OCI-LY1 (cell line): ENCODE data around the gene FBXO10.
"Not testable (repeated sequence)": the region's sequence is repeated elsewhere in the genome, so short reads cannot be mapped to it uniquely, and the experiment has no call there.

Source experiments
- H2AFZ ChIP-seq: fragments of 200-600 bp; sonication (generic), shearing (Covaris generic); 2 replicates; pipeline ENCODE4 v1.6.0; 2014; ENCODE audit warnings: antibody characterized with exemption, mild to moderate bottlenecking, low read length
- H3F3A ChIP-seq: fragments of 200-600 bp; sonication (generic), shearing (Covaris generic); 2 replicates; pipeline ENCODE4 v1.6.0; 2014; ENCODE audit warnings: mild to moderate bottlenecking, antibody characterized with exemption, low read length, moderate library complexity; ENCODE audit not compliant: insufficient read depth
- H3K27ac ChIP-seq: fragments of 200-600 bp; sonication (generic); 2 replicates; pipeline ENCODE4 v1.5.1; 2014; ENCODE audit warnings: low read length, mixed run types, mild to moderate bottlenecking, low read depth; ENCODE audit not compliant: poor library complexity, severe bottlenecking
- H3K27me3 ChIP-seq: fragments of 200-600 bp; sonication (generic); 2 replicates; pipeline ENCODE4 v1.6.0; 2014; ENCODE audit warnings: antibody characterized with exemption, mild to moderate bottlenecking, low read length, moderate library complexity; ENCODE audit not compliant: insufficient read depth
- H3K36me3 ChIP-seq: fragments of 200-600 bp; sonication (generic); 2 replicates; pipeline ENCODE4 v1.6.1; 2014; ENCODE audit warnings: mild to moderate bottlenecking, antibody characterized with exemption, low read length, moderate library complexity, mixed read lengths; ENCODE audit not compliant: insufficient read depth
- H3K4me1 ChIP-seq: fragments of 200-600 bp; sonication (generic); 2 replicates; pipeline ENCODE4 v1.5.1; 2014; ENCODE audit warnings: mild to moderate bottlenecking, low read length, moderate library complexity; ENCODE audit not compliant: insufficient read depth, severe bottlenecking
- H3K4me2 ChIP-seq: fragments of 200-600 bp; sonication (generic), shearing (Covaris generic); 2 replicates; pipeline ENCODE4 v1.6.1; 2014; ENCODE audit warnings: low read length
- H3K4me3 ChIP-seq: fragments of 200-600 bp; sonication (generic); 2 replicates; pipeline ENCODE4 v1.5.1; 2014; ENCODE audit warnings: low read length, low read depth, mild to moderate bottlenecking, mixed read lengths; ENCODE audit not compliant: poor library complexity, severe bottlenecking
- H3K79me2 ChIP-seq: fragments of 200-600 bp; shearing (Covaris generic); 2 replicates; pipeline ENCODE4 v1.6.1; 2016; ENCODE audit warnings: mixed run types, low read length, mixed read lengths; ENCODE audit not compliant: insufficient read depth
- H3K9ac ChIP-seq: fragments of 200-600 bp; sonication (generic), shearing (Covaris generic); 2 replicates; pipeline ENCODE4 v1.6.1; 2014; ENCODE audit warnings: mild to moderate bottlenecking, low read length, mixed read lengths
- H3K9me2 ChIP-seq: fragments of 200-600 bp; sonication (generic), shearing (Covaris generic); 2 replicates; pipeline ENCODE4 v1.6.1; 2014; ENCODE audit warnings: low read depth, mild to moderate bottlenecking, low read length, mixed read lengths
- H3K9me3 ChIP-seq: fragments of 200-600 bp; shearing (Covaris generic); 2 replicates; pipeline ENCODE4 v1.6.1; 2014; ENCODE audit warnings: low read length, mixed read lengths
- H4K20me1 ChIP-seq: fragments of 200-600 bp; sonication (generic), shearing (Covaris generic); 2 replicates; pipeline ENCODE4 v1.6.0; 2016; ENCODE audit warnings: mild to moderate bottlenecking, low read length; ENCODE audit not compliant: insufficient read depth
- EZH2 ChIP-seq: fragments of 200-600 bp; sonication (generic), shearing (Covaris generic); IDR thresholded peaks from 2 replicates; pipeline ENCODE4 v1.8.0; 2017; ENCODE audit warnings: borderline replicate concordance, mixed run types, mild to moderate bottlenecking, antibody characterized with exemption, low read length, moderate library complexity, mixed read lengths
- TF ChIP-seq, protein P1 (sequence below): fragments of 200-600 bp; sonication (generic), shearing (Covaris generic); IDR thresholded peaks from 2 replicates; pipeline ENCODE4 v1.5.1; 2017; ENCODE audit warnings: mild to moderate bottlenecking, antibody characterized with exemption, low read length, moderate library complexity, mixed read lengths

Gene FBXO10

DNA sequence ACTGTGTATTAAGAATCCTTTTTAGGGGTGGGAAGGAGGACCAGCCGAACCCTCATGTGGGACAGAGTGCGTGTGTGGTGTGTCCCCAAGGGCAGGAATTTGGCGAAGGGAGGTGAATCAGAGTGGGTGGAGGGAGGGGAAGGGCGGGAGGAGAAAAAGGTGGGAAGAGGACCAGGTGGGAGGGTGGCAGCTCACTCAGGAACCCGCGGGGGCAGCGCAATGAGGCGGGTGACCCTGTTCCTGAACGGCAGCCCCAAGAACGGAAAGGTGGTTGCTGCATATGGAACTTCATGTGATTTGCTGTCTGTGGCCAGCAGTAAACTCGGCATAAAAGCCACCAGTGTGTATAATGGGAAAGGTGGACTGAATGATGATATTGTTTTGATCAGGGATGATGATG lies 99.2 kb downstream of the FBXO10 start:
- H3K4me3 ChIP-seq = no peak overlapping the region
- H3K9me2 ChIP-seq = no peaks in the 10 kb centered on the region
- H3K79me2 ChIP-seq = no peaks in the 10 kb centered on the region
- no peaks in the 10 kb centered on the region; the same call in 1 of the 2 replicates for H3K36me3 ChIP-seq
- H3K4me2 ChIP-seq = no peak overlapping the region
- TF ChIP-seq EZH2 = no peak
- TF ChIP-seq, protein P1, sequence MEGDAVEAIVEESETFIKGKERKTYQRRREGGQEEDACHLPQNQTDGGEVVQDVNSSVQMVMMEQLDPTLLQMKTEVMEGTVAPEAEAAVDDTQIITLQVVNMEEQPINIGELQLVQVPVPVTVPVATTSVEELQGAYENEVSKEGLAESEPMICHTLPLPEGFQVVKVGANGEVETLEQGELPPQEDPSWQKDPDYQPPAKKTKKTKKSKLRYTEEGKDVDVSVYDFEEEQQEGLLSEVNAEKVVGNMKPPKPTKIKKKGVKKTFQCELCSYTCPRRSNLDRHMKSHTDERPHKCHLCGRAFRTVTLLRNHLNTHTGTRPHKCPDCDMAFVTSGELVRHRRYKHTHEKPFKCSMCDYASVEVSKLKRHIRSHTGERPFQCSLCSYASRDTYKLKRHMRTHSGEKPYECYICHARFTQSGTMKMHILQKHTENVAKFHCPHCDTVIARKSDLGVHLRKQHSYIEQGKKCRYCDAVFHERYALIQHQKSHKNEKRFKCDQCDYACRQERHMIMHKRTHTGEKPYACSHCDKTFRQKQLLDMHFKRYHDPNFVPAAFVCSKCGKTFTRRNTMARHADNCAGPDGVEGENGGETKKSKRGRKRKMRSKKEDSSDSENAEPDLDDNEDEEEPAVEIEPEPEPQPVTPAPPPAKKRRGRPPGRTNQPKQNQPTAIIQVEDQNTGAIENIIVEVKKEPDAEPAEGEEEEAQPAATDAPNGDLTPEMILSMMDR = no peak
- no peaks in the 10 kb centered on the region for H3F3A ChIP-seq
- H3K9ac ChIP-seq = no peak overlapping the region
- peaks cover 16% of the 10 kb centered on the region for H3K4me1 ChIP-seq
- no peaks in the 10 kb centered on the region for H4K20me1 ChIP-seq
- H3K9me3 ChIP-seq = peaks cover 16% of the 10 kb centered on the region
- no peak overlapping the region for H2AFZ ChIP-seq
- no peaks in the 10 kb centered on the region; the same call in 1 of the 2 replicates for H3K27me3 ChIP-seq
- H3K27ac ChIP-seq = no peak overlapping the region

DNA sequence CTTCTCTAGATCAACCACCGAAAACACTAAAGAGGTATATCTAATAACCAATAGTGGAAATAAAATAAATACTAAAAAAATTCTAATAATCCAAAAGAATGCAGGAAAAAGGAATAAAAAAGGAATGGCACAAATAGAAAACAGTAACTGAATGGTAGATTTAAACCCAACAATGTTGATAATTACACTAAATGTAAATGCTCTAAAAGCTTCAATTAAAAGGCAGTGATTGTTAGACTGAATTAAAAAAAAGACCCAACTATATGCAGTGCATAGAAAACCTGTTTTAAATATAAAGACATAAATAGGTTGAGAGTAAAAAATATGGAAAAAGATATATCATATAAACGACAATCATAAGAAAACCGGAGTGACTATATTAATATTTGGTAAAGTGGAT lies 101.7 kb downstream of the FBXO10 start:
- H3K27ac ChIP-seq = no peak overlapping the region
- H3K36me3 ChIP-seq = no peaks in the 10 kb centered on the region; the same call in 1 of the 2 replicates
- H3K79me2 ChIP-seq = no peaks in the 10 kb centered on the region
- no peak overlapping the region for H2AFZ ChIP-seq
- TF ChIP-seq EZH2 = no peak
- TF ChIP-seq, protein P1 = no peak
- peaks cover 16% of the 10 kb centered on the region for H3K9me3 ChIP-seq
- no peak overlapping the region for H3K9ac ChIP-seq
- no peaks in the 10 kb centered on the region for H3K27me3 ChIP-seq
- no peak overlapping the region for H3K4me3 ChIP-seq
- H3K4me2 ChIP-seq = no peak overlapping the region
- no peaks in the 10 kb centered on the region for H3K9me2 ChIP-seq
- H4K20me1 ChIP-seq = no peaks in the 10 kb centered on the region
- no peaks in the 10 kb centered on the region for H3F3A ChIP-seq
- H3K4me1 ChIP-seq = peaks cover 18% of the 10 kb centered on the region

DNA sequence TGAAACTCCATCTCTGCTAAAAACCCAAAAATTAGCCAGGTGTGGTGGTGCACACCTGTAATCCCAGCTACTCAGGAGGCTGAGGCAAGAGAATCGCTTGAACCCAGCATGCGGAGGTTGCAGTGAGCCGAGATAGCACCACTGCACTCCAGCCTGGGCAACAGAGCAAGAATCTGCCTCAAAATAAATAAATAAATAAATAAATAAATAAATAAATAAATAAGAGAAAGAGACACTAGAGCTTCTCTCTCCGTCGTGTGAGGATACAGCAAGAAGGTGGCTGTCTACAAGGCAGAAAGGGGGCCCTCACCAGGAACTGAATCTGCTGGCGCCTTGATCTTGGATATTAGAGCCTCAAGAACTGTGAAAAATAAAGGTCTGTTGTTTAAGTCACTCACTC lies 102.2 kb downstream of the FBXO10 start:
- Histone ChIP-seq H3K4me1 (peaks cover 18% of the 10 kb centered on the region), H3K9me3 (peaks cover 16% of the 10 kb centered on the region)
- not testable (repeated sequence) for H3K27me3 ChIP-seq, H3K79me2 ChIP-seq, H3K9me2 ChIP-seq, H3K4me3 ChIP-seq, H3K4me2 ChIP-seq, H3K9ac ChIP-seq, H4K20me1 ChIP-seq, H3K36me3 ChIP-seq, H2AFZ ChIP-seq, H3F3A ChIP-seq, H3K27ac ChIP-seq

DNA sequence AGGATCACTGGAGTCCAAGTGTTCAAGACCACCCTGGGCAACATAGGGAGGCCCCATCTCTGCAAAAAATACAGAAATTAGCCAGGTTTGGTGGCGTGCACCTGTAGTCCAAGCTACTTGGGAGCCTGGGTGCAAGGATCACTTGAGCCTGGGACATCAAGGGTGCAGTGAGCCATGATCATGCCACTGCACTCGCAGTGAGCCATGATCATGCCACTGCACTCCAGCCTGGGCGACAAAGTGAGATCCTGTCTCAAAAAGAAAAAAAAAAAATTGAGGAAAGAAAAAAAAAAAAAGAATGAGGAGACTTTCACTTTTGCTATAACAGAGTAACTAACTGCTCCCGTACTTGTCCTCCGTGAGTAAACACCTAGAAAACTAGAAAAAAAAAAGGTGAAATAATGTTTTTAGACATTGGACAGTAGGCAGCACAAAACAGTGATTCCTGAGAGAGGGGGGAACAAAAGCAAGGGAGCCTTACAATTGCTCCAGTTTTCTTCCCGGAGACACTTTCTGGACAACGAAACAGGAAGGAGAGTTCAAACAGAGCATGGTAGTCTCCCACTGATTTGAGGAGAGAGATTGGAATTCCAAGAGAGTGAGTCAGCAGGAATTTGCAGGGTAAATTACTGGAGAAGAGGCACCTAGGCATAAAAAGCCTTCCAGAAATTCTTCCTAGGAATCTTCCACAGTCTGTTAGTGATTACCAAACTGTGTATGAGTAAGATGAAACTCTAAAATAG lies 104.1 kb downstream of the FBXO10 start:
- no peaks in the 10 kb centered on the region for H3K9me2 ChIP-seq
- no peaks in the 10 kb centered on the region; the same call in 1 of the 2 replicates for H3K36me3 ChIP-seq
- peaks cover 10% of the 10 kb centered on the region for H3K4me1 ChIP-seq
- H3F3A ChIP-seq = no peaks in the 10 kb centered on the region
- no peak overlapping the region for H3K27ac ChIP-seq
- no peak for TF ChIP-seq EZH2
- TF ChIP-seq, protein P1 = no peak
- H3K4me3 ChIP-seq = no peak overlapping the region
- peak overlapping the region; percentile 38 for H3K4me2 ChIP-seq
- H3K79me2 ChIP-seq = no peaks in the 10 kb centered on the region
- peak overlapping the region; percentile 28; the same call in 1 of the 2 replicates for H3K9ac ChIP-seq
- peaks cover 16% of the 10 kb centered on the region for H3K9me3 ChIP-seq
- no peaks in the 10 kb centered on the region for H3K27me3 ChIP-seq
- H2AFZ ChIP-seq = peak overlapping the region; percentile 60
- no peaks in the 10 kb centered on the region for H4K20me1 ChIP-seq
